GM19397 (cell line): ENCODE results near the gene WDR38.
A peak's percentile ranks its signal among the peaks of the same experiment; 100 is the strongest.

Experiments
- ATAC-seq: cut with Tn5 transposase; IDR thresholded peaks from one replicate; pipeline ENCODE4 v1.9.1; 2021; ENCODE audit warnings: mild to moderate bottlenecking, moderate library complexity; ENCODE audit not compliant: unreplicated experiment

Gene WDR38, protein sequence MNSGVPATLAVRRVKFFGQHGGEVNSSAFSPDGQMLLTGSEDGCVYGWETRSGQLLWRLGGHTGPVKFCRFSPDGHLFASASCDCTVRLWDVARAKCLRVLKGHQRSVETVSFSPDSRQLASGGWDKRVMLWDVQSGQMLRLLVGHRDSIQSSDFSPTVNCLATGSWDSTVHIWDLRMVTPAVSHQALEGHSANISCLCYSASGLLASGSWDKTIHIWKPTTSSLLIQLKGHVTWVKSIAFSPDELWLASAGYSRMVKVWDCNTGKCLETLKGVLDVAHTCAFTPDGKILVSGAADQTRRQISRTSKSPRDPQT

DNA sequence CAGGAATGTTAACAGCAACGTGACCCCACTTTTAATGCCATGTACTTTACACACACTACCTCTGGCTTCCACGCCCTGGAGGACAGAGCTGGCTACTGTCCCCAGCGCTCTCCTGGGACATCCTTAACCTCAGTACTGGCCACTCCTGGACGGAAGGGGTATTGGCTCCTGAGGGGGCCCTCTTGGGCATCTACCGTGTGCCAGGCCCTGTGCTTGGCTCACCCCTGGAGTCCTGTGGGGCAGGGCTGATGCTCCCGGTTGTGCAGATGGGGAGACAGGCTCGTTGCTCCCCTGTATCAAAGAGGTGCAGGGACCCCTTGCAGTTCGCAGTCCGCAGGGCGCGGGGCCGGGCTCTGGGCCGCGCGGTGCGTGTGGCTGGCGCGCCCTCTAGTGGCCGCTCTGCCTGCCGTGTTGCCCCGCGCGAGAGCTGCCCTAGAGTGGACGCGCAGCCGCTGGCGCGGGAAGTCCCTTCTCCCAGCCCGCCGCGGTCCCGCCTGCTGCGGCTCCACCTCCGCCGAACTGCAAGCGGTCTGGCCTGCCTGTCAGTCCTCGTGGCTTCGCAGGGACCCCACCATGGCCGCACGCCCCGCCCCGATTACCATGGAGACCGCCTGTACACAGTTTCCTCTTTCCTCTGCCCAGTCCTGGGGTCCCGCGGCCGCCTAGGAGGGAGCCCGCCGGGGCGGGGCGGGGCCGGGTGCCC is at the start of gene WDR38:
WDR38 (plus strand) TSS at position 632 of the 703 bp plus-strand sequence. CDS start 72 bp downstream, outside the sequence.
- peak; percentile 68 for ATAC-seq

DNA sequence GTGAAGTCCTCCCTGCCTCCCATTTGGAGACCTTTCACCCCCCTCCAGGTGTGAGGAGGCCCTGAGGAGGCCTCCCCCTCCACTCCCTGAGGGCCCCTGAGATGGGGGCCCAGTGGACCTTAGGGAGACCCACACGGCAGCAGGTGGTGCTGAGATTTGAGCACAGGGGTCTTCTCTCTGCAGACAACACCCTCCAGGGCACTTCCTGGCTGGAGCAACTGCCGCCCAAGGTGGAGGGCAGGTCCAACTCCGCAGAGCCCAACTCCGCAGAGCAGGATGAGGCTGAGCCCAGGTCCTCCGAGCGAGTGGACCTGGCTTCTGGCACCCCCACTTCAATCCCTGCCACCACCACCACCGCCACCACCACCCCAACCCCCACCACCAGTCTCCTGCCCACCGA is 49.3 kb upstream of the WDR38 start:
- no peak for ATAC-seq

DNA sequence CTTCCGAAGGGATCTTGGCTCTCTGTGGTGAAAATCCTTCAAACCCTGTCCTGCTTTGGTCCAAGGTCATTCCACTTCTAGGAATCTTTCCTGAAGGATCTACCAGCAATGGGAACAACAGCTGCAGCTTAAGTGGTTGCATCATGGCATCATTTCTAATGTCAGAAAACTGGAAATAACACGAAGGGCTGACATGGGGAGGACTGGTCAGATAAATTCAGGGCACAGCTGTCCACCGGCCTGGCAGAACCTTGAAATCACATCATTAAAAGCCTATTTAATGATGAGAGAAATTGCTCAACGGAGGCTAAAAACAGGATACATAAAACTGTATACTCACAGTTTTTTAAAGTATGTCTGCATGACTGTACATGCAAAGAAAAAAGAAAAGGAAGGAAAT is 48.1 kb upstream of the WDR38 start:
- ATAC-seq, result no peak

DNA sequence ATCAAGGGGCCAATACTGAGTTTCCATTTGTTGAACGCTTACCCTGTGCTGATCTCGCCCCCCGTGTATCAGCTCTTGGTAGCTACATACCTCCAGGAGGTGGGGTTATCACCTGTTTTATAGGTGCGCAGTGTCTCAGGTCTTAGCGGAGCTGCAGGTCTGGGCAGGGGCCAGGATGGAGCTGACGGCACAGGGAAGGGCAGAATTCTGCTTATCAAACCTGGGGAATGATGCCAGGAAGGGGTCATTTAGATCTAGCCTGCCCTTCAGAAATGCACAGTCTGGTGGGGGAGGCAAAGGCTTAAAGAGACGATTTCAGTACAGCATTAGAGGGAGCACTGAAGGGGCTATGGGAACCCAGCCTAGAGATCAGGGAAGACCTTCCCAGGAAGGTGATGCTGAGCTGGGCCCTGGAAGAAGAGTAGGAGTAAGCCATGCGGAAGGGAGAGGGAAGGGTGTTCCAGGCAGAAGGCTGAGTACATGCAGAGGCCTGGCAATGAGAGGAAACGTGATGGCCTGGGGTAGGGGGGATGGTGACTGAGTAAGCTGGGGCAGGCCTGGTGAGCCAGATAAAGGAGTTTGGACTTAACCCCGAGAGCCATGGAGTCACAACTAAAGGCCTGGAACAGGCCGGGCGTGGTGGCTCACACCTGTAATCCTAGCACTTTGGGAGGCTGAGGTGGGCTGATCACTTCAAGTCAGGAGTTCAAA is 44.9 kb upstream of the WDR38 start:
- no peak for ATAC-seq

DNA sequence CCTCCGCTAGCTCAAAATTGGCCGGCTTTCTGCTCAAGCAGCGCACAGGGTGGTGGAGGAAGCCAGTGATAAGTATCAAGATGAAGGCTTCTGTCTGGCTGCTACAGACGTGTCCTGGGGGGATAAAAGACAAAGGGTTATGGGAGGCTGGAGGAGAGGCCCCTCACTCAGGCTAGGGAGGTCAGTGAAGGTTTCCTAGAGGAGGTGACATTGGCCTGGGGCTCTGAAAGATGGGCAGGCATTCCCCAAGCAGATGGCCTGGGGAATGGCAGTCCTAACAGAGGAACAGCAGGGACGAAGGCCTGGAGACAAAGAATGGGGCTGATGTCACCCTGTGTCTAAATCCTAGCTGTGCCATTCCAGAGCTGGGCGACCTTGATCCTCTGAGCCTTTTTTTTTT is 44.0 kb upstream of the WDR38 start:
- no peak for ATAC-seq

DNA sequence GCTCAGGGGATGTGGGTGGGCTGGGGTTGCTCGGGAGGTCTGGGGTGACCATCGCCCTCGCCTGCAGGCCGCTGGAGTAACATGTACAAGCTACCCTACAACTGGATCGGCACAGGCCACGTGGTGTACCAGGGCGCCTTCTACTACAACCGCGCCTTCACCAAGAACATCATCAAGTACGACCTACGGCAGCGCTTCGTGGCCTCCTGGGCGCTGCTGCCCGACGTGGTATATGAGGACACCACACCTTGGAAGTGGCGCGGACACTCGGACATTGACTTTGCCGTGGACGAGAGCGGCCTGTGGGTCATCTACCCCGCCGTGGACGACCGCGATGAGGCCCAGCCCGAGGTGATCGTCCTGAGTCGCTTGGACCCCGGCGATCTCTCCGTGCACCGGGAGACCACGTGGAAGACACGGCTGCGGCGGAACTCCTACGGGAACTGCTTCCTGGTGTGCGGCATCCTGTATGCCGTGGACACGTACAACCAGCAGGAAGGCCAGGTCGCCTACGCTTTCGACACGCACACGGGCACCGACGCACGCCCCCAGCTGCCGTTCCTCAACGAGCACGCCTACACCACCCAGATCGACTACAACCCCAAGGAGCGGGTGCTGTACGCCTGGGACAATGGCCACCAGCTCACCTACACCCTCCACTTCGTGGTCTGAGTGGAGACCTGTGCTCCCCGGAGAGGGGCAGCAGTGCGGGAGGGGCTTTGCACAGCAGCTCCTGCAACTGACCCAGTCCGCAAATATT is 43.3 kb upstream of the WDR38 start:
- no peak for ATAC-seq

DNA sequence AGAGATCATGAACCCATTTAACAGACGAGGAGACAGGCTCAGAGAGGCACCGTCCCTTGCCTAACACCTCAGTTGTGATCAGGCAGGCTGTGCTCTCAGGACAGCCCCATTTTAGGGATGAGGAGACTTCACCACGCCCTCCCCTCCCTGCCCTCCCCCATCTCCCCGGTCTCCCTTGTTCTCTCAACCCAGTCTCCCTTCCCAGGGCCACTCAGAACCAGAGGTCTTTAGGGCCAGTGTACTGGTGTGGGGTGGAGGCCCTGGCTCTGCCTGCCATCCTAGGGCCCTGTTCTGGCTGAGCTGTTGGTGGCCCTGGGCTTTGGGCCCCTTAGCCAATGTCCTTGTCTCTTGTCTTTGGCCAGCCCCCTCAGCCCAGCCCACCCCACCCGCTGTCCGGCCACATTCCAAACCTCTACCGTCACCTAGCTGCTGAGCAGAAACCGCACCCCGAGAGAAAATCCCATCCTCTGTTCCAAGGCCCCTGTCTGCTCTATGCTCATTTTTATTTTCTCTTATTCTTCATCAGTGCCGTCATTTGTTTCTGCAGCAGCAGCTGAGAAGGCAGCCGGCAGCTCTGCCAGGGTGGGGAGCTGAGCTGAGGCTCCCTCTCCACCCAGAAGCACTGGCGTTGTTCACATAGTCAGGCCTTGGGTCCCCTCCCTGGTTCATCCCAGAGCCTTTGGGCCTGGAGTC is 42.5 kb upstream of the WDR38 start:
- no peak for ATAC-seq

DNA sequence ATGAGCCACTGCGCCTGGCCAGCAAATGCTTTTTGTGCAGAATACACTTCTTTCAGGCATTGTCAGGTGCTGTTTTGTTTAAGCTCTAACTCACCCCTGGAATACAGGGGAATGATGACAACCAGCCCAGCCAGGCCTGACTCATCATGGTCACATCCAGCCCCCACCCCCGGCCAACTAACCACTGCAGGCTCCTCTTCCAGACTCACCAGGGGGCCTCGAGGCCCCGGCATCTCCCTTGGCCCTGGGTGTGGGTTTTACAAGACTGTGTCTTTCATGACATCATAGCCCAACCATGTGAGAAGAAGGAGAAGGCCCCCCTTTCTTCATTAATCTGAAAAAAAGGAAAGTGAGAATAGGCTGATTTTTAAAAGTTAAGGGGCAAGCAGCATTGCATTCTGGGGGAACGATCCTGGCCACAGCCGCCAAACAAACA is 40.8 kb upstream of the WDR38 start:
- ATAC-seq, result no peak

DNA sequence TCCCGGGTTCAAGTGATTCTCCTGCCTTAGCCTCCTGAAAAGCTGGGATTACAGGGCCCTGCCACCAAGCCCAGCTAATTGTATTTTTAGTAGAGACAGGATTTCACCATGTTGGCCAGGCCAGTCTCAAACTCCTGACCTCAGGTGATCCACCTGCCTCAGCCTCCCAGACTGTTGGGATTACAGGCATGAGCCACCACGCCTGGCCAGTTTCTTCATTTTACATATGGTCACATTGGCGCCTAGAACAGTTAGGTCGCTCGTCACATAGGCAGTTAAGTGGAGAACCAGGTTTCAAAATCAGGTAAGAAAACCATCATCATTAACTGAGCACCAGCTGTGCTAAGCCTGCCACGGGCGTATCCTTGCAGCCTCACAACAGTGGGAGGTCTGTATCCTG is 40.2 kb upstream of the WDR38 start:
- no peak for ATAC-seq

DNA sequence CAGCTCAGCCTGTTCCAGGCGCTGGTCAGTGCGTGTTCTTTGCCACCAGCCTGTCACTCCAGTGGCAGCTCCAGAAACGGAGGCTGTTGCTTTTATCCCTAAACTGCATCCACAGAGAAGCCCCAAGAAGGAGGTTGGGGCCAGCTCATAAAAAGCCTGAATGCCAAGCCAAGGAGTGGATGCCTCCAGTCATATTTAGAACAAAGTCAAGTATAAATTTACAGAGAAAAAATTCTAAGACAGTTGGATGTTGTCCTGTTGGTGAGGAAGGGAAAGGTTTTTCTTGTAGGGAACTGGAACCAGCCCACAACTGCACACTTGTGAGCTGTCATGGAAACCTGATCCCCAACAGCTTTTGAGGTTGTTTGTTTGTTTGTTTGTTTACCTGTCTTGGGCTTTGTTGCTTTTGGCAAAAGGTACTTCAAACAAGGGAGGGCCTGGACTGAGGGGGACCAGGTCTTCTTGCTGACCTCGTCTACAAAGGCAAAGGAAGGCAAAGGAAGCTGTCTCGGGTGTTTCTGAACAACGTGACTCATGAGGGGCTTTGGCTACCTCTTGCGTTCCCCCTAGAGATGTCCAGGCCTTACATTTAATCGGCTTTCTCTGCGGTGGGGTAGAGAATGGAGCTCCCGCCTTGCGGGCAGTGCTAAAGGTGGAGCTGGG is 39.6 kb upstream of the WDR38 start:
- ATAC-seq, result no peak

DNA sequence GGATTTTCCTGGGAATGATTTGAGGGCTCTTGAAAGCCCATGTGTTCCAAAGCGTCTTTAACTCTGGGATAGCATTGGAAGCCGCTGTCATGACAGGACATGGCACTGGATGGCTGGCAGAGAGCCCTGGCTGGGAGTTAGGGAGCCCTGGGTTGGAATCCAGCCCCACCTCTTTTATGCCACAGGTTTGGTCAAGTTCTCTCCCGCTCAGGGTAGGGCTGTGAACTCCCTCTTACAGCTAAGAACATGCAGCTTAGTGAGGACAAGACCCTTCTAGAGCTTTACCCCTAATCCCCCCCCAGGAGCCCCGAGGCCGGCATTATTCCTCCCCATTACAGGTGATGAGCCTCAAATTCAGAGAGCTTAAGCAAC is 39.1 kb upstream of the WDR38 start:
- ATAC-seq, result no peak

DNA sequence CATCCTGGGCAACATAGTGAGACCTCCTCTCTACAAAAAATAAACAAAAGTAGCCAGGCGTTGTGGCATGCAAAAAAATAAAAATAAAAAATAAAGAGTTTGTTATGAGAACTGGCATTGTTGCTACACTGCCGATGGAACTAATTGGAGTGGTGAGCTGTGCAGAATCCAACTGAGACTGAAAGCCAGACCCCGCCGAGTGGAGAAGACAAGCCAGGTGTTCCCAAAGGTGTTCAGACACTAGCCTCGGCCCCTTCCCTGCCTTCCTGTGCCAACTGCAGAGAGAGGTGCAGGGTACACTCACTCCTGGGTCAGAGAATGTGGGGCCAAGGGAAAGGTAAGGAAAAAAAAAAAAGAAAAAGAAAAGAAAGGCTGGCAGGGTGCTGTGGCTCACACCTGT is 37.7 kb upstream of the WDR38 start:
- ATAC-seq, result no peak

DNA sequence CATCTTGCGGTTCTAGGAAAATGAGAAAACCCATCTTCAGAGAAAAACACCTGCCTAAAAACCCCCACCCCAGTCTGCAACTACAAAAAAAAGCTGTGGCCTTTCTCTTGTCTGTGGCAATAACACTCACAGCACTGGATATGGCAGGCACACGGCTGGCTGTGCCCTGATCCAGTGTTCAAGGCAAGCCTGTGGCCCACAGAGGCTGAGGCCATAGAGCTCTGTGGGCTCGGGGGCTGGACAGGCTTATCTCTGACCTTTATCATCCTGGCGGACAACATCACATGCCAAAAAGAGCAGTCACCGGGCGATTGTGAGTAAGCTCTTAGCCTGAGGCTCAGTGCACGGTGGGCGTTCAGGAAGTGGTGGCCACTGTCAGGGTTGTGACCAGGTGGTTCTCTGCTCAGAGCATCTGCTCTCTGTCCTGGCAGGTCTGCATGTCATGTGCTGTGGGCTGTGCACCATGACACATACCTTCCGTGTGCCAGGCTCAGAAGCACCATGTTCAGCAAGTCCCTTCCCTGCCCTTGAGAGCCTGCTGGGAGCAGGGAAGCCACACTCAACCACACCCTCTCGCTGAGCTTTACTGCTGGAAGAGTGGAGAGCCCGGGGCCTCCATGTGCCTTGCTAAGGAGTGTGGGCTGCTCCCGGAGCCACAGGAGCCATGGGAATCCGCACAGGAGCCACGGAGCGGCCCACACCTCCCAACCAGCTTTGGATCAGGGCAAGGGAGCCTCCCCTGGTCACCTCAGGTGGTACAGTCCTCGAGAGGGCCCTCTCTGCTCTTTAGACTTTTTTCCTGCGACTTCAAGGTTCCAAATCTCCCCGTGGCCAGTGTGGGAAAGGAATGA is 34.6 kb upstream of the WDR38 start:
- no peak for ATAC-seq

DNA sequence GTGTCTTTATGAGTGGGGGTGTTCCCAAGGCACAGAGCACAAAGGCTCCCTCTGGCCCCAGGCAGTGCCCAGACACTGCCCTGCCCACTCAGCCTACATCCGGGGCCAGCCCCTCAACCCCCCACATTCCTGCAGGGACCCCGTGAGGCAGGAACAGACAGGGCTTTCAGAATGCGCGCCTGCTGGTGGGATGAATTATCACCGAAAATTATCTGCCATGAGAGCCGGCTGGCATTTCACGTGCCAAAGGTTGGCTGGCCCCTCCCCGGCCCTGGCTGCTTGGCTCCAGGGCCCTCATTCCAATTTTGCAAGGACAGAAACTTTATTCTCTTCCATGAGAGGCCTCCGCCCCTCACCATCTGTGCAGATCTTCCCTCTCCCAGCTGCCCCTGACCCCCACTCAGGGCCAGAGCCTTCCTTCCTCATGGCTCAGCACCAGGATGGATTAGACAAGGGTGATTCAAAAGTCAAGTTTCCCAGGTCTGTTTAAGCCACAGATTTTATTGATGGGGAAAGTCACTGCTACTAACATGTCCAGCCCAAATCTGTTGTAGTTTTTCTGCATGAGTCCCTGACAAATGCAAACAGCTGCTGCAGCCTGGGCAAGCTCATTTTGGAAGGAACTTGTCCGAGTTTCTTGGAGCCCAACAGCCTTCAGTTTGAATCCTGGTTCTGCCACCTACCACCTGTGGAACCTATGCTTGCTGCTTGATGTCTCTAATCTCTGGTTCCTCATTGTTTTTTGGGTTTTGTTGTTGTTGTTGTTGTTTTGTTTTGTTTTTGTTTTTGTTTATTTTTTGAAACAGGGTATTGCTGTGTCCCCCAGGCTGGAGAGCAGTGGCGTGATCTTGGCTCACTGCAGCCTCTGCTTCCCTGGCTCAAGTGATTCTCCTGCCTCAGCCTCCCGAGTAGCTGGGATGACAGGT is 32.3 kb upstream of the WDR38 start:
- no peak for ATAC-seq

DNA sequence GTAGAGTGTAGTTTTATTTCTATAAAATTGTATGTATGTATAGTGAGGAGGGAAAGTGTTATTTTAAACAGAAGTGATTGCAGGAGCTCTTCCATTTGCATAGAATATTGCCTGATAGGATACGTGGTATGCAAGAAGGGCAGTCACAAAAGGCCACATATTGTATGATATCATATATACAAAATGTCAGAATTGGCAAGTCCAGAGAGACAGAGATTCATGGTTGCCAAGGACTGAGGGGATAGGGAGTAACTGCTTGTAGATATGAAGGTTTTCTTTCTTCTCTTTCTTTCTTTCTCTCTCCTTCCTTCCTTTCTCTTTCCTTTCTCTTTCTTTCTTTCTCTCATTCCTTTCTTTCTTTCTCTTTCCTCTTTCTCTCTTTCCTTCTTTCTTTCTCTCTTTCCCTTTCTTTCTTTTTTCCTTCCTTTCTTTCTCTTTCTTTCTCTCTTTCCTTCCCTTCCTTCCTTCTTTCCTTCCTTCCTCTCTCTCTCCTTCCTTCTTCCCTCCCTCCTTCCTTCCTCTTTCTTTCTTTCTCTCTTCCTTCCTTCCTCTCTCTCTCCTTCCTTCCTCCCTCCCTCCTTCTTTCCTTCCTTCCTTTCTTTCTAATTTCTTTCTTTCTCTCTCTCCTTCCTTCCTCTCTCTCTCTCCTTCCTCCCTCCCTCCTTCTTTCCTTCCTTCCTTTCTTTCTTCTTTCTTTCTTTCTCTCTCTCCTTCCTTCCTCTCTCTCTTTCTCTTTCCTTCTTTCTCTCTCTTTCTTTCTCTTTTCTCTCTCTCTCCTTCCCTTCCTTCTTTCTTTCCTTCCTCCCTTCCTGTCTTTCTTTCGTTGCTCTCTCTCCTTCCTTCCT is 24.5 kb upstream of the WDR38 start:
- no peak for ATAC-seq

DNA sequence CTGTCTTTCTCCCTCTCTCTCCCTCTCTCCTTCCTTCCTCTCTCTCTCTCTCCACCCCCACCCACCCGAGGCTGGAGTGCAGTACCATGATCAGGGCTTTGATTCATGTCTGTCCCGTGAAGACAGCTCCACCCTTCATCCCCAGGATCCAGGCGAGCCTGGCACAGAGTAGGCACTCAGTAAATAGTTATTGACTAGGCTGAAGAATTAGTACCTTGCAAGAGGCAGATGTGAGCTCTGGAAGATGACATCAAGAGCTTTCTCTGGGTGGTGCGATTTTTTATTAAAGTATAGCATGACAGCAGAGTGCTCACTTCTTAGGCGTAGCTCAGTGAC is 24.0 kb upstream of the WDR38 start:
- no peak for ATAC-seq

DNA sequence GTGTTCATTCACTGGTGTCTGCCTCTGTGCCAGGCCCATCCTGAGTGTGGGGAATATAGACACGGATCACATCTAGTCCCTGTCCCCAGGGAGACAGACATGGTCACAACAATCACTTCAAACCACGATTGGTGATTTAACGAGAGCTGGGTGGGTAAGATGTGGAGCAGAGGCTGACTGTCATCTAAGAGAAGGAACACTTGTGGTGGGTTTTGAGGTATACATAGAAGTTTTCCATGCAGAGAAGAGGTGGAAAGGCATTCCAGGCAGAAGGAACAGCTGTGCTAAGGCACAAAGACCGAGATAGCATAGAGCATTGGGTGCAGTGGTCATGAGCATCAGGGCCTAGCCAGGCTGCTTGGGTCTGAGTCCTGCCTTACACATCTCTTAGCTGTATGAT is 22.7 kb upstream of the WDR38 start:
- ATAC-seq, result no peak
